ENCODE data around the gene CCDC15.
"Not testable (repeated sequence)": the region's sequence is repeated elsewhere in the genome, so short reads cannot be mapped to it uniquely, and the experiment has no call there.

CCDC15 gene

DNA sequence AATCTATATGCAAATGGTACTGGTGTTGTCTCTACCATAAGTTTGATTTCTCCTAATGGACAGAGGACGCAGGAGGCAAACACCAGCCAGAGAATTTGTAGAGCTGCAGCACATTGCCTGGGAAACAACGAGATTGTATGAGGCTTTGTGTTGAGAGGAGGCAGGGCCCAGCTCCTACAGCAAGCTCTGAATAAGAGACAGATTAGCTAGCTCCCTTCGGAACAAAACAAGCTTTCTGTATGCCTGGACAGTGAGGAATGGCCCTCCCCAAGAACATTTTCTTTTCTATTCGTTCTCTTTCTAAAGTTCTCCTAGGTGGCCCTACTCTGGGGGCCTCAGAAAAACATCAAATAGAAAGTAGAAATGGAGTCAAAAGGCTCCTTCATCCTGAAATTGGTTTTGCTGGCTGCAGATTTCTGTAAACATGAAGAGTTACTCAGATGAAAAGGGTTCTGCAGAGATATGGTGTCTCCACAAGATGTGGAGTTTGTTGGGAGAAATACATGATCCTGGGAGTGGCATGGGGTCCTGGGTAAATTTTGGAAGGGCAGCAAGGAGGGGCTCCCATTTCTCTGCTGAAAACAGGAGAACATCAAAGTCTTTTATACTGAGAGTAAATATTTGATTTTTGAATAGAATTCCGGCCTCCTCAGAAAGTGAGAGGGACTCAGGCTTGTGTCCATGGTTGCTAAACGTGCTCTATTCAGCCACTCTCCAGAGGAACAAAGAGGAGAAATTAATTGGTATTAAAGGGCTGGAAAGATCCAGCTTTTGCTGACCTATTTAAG is 11.3 kb upstream of the CCDC15 start:
- DNase-seq, result no peak

DNA sequence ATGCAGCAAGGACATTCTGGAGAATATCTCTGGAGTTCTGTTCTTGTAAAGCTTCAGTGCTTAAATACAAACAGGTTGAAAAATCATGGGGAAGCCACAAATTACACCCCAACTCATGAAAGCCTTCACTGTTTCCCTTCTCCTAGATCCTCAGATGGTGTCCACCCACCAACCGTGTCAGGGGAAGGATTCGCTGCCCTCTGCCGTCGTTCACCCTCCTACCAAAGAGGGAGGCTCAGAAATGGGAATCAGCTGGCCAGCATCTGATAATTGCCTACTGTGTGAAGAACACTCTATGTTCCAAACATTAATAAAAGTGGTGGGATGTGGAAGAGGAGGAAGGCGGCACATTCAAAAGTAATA is 10.8 kb upstream of the CCDC15 start:
- no peak for DNase-seq

DNA sequence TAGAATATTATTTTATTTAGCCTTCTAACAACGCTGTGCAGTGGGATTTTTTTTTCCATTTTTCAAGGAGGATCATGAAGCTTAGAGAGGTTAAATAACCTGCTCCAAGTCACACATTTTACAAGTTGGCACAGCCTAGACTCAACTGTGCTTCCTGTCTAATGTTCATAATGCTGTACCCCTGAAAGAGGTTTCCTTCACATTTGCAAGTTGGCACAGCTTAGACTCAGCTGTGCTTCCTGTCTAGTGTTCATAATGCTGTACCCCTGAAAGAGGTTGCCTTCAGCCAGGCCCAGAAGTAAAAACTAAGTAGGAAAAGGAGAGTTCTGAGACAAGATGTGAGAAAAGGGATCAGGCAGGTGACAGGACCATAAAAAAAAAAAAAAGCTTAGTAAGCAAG is 10.3 kb upstream of the CCDC15 start:
- DNase-seq, result no peak

DNA sequence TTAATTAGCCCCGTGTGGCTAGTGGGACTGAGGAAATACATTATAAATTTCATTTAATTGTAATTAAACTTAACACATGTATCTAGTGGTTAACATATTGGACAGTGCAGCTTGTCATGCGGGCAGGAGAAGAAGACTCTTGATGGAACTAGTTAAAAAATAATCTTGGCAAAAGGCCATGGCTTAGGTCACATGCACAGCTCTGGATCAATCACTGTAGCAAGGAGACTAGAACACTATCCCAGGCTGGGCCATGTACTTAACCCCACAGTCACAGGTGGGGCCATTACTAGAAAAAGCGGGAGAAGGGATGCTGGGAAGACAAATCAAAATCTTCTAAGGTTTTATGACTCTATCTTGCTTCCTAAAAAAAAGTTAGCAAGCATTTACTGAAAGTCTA is 9.4 kb upstream of the CCDC15 start:
- DNase-seq, result no peak

DNA sequence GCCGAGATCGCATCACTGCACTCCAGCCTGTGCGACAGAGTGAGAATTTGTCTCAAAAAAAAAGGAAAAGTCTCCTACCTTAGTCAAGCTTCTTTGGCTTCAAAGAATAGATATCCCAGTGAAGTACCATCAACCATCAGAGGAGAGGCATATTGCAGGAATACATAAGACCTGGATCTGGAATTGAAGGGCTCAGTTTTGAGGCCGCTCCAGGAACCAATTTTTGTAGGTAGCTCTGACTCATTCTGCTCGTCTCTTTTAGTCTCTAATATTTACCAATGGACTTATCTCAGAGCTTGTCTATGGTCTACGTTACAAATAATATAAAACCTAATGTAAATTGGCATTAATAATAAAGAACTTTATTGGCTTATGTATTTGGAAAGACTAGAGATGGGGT is 8.2 kb upstream of the CCDC15 start:
- no peak for DNase-seq

DNA sequence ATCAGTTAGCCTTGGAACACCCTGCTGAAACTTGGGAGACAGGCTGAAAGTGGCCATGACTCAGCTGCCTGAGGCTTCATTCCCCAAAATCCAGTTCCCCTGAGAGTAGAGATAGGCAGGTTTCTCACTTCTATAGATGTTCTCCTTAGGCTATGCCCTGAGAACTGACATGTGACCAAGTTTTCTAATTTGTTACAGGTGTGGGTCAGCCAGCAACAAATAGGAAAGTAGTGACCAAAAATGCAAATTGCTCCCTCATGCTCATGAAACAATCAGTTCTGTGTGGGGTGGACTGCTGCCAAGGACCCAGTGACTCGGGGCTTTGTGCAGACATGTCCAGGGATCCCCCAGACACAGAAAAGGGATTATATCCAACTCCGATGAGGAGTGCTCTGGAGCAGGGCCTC is 7.3 kb upstream of the CCDC15 start:
- DNase-seq, result no peak

DNA sequence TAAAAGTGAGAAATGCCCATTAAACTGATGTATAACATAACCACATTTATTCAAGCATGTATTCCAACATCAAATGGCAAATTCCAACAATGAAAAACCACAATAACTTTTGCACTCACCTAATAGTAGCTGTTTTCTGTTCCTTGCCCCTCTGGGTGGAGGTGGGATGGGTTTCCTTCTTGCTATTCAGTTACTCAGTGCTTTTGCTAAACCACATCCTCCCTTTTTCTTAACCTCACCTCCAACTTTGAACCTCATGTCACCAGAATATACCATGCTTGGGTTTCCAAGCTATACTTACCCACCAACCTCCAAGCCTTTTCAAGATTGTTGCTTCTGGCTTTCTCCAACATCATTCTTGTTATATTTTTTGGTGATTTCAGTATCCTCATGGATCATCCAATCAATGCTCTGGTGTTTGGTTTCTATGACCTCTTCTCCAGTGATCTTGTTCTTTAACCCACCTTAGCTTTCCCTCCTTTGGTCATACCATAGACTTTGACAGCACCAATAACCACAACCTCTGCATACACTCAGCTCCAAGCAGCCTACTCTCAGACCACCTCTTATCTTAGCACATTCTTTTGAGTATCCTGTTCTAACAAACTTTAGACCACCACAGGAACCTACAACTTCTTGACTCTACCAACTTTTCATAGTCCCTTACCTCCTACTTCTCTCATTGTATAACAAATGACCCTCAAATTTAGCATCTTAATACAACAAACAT is 3.2 kb upstream of the CCDC15 start:
- DNase-seq, result no peak

DNA sequence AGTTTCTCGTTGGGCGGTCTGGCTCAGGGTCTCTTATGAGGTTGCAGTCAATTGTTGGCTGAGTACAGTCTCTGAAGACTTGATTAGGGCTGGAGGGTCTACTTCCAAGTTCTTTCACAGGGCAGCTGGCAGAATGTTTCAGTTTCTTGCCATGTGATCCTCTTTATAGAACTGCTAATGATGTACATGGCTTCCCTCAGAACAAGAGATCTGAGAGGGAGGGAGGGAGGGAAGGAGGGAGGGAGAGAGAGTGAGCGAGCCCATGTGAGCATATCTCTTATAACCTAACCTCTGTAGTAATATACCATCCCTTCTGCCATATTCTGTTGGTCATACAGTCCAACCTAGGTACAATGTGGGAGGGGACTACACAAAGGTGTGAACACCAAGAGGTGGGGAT is 2.7 kb upstream of the CCDC15 start:
- DNase-seq, result no peak

DNA sequence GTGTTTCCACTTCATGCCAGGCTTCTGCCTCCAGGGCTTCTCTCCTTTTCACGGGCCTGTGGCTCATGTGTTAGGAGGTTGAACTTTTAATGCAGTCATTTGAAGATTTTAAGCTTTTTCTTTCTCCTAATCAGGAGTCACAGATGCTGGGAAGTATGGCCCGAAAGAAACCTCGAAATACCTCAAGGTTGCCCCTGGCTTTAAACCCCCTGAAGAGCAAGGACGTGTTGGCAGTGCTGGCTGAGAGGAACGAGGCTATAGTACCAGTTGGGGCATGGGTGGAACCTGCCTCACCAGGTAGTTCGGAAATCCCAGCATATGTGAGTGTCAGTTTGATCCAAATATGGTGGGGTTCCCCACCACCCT is 571 bp downstream of the CCDC15 start:
- no peak for DNase-seq

DNA sequence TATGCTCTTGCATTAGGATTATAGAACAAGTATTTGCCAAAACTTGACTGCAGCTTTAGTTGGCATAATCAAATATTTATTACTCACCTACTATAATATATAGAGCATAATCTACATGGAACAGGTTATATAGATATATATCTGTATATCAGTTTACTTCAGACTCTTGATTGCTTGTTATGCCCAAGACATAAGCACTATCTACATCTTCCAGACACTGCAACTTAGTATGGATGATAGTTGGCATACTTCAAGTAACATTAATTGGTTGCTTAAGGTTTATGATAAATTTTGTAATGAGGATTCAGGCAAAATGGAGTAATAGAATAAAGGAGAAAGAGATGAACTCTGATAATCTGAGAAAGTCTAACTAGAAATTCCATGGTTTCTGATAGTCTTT is 1.0 kb downstream of the CCDC15 start:
- DNase-seq, result no peak

DNA sequence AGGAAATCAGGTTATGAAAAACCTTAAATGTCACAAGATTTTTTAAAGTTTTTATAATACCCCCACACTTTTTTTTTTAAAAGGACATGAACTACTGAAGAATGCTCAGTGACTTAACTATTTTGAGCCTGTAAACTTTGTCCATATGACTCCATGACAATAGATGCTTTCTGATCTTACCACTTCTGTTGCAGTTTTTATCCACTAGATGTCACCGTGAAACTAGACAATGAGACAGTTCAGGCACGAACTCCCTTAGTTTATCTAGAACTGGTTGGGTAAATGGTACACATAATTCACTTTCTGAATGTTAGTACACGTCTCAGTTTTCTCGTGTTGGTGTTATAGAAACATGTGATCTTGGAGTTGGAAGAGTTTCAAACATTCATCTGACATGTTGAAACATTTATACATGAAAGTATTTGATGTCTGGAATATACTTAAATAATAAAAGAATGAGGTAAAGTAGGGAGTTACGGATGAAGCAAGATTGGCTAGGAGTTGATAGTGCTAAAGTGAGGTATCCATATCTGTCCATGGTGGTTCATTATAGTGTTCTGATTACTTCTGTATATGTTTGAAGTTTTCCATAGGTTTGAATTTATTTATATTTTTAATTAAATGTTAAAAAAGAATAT is 8.1 kb downstream of the CCDC15 start:
- DNase-seq, result no peak

DNA sequence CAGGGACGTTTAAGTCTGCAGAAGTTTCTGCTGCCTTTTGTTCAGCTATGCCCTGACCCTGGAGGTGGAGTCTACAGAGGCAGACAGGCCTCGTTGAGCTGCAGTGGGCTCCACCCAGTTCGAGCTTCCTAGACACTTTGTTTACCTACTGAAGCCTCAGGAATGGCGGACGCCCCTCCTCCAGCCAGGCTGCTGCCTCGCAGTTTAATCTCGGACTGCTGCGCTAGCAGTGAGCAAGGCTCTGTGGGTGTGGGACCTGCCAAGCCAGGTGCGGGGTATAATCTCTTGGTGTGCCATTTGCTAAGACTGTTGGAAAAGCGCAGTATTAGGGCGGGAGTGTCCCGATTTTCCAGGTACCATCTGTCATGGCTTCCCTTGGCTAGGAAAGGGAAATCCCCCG is 14.2 kb downstream of the CCDC15 start:
- DNase-seq, result not testable (repeated sequence)

DNA sequence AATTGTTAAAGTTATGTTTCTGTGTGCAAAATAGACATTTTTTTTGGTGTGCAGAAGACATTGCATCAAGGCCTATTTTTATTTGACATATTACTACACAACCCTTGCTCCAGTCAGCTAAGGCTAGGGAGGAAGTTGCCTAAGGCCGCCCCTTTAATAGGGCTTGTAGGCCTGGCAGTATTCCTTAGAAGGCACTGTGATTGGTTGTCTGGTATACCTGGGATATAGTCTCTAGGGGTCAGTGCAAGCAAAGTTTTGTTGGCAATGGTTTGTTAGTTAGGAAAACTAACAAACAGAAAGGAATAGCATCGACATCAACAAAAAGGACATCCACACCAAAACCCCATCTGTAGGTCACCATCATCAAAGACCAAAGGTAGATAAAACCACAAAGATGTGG is 16.9 kb downstream of the CCDC15 start:
- DNase-seq, result no peak

DNA sequence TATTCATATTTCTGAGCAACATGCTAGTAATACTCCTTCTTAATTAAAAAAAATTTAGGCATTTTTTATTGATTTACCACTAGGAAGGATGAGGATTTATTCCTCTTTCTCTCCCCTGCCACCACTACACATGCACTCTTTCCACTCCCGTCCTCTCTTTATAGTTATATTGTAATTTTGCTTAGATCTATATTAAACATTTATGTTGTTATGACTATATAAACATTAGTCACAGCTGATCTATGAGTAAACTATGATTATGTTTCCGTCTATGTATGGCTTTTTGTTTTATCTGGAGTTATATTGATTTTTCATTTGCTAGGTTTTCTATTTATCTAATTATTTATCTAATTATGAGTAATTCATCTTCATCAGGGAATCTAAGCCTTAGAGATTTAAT is 17.8 kb downstream of the CCDC15 start:
- no peak for DNase-seq

DNA sequence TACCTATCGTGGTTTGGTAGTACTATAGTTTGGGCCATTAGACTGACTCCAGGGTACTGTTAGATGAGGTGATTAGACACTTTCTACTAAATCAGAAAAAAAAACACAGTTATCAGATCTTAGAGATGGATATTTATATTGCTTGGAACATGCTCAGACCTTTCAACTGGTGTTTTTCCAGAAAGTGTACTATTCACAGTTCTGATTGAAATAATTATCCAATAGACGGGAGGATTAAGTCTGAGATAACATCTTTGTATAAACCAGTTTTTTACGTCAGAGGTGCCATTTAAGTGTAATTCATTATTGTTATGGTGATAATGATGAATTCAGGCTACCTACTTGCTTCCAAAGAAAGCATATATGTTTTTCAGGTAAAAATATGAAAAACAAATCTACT is 22.5 kb downstream of the CCDC15 start:
- no peak for DNase-seq

DNA sequence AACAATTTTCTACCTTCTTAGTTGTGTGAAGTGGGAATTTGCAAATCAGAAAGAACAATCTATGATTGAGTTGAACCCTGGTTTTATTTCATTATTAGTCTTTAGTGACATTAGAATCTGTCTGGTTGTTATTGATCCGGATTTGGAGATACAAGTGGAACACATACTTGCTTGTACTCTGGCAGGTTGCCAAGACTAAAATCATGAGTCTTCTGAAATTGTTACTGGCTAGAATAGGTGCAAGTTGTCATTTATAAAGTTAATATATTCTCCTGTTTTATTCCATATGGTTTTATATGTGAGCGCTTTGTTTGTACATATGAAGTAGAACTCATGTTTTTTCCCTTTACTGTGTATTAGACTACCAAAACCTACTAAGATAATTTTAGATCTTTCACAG is 23.0 kb downstream of the CCDC15 start:
- no peak for DNase-seq

DNA sequence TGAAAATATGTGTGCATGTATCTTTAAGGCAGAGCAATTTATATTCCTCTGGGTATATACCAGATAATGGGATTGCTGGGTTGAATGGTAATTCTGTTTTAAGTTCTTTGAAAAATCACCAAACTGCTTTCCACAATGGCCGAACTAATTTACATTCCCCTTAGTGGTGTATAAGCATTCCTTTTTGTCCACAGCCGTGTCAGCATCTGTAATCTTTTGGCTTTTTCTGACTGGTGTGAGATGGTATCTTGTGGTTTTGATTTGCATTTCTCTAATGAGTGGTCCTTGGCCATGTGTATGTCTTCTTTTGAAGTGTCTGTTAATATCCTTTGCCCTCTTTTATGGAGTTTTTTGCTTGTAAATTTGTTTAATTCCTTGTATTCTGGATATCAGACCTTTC is 24.3 kb downstream of the CCDC15 start:
- DNase-seq, result no peak

DNA sequence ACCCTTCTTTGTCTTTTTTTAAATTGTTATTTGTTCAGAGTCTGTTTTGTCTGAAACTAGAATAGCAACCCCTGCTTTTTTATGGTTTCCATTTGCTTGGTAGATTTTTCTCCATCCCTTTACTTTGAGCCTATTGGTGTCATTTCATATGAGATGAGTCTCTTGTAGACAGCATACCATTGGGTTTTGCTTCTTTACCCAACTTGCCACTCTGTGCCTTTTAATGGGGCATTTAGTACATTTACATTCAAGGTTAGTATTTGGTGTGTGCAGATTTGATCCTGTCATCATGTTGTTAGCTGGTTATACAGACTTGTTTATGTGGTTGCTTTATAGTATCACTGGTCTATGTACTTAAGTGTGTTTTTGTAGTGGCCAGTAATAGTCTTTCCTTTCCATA is 28.0 kb downstream of the CCDC15 start:
- DNase-seq, result no peak

DNA sequence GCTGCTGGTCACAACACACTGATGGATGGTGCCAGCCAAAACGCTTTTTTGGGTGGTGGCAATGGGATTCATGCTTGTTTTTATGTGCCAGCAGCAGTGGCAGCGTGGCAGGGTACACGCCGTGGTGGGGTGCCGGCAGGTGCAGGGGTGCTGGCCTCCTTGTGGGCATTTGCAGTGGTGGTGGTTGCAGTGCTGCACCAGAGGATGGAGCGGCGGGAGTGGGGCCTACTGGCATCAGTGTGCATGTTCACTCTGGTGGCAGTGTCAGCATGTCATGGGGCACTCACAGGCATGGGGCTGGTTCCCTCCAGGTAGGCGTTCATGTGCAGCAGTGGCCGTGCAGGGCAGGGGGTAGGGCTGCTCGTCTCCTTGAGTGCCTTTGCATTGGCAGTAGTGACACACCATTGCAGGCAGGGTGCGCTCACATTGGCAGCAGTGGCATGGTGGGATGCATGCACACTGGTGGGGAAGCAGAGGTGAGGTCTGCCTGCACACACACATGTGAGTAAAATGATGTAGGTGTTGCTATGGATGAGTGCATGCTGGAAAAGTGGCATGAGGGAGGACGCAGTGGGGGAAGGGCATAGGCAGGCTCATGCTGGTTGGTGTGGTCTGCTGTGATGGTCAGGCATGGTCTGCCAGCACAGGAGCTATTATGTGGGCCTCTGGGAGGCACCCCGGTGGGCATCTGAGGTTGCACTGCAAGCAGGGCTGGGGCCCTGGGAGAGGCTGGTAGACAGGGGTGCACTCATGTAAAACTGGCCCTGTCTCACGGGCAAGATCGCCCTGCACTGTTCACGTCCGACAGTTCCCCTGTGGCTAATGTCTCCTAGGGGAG is 29.9 kb downstream of the CCDC15 start:
- no peak for DNase-seq

DNA sequence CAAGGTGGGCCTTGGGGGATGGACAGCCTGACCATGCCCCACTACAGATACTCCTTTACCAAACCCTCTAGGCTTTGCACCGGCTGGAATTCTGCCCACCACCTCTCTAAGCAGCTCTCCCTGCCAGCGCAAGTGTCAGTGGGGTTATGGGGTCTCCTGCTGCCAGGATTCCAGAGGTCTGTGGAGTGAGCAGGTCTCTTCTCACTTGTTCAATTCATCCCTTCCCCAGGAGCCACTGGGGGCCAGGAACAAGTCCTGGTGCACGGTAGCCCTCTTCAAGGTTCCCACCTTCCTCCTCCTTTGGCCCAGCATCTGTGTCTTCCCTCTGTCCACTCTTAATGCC is 30.5 kb downstream of the CCDC15 start:
- DNase-seq, result no peak

DNA sequence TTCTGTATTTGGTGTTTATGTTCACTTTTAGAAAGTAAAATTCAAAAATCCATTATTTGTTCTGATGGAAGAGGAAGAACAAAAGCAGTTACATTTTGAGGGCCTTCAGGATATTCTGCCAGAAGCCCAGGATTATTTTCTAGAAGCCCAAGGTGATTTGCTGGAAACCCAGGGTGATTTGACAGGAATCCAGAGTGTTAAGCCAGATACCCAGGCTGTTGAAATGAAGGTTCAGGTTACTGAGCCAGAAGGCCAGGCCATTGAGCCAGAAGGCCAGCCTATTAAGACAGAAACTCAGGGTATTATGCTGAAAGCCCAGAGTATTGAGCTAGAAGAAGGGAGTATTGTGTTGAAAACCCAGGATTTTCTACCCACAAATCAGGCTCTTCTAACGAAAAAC is 33.1 kb downstream of the CCDC15 start:
- no peak for DNase-seq

DNA sequence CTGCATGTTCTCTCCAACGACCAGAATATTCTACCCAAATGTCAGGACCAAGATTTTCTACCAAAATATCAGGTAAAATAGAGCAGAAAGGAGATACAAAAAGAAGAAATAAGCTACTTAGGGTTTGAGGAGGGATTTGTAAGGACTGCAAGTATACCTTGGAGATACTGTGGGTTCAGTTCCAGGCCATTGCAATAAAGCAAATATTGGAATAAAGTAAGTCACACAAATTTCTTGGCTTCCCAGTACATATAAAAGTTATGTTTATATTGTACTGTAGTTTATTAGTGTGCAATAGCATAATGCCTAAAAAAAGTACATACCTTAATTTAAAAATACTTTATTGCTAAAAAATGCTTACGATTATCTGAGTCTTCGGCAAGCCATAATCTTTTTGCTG is 34.1 kb downstream of the CCDC15 start:
- no peak for DNase-seq

DNA sequence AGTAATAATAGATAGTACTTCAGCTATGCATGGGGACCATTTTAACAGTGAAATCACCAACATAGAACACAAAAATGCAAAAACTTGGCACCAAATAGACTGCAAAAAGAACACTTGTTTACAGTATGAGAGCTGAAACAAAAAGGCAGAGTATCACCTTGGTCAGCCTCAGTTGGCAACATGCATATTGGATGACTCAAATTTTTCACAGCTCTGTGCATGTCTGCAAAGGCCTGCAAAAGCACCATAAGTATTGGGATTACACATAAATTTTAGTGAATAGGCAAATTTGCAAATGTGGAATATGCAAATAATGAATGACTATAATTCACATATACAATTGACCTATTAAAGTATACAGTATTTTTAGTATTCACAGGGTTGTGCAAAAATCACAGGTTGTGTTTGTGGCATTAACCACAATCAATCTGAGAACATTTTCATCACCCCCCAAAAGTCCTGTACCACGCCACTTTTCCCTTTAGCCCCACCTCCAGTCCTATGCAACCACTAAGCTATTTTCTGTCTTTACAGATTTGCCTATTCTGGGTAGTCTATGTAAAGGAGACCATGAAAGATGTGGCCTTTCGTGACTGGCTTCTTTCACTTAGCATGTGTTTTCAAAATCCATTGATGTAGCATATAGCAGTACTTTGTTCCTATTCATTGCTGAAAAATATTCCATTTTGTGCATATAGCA is 47.2 kb downstream of the CCDC15 start:
- no peak for DNase-seq

All from right hindlimb (tissue), 1 donor.